HG03066 (cell line): ENCODE data around the gene FZD4.
"Not testable (repeated sequence)": the region's sequence is repeated elsewhere in the genome, so short reads cannot be mapped to it uniquely, and the experiment has no call there.

Experiments used
- ATAC-seq: cut with Tn5 transposase; IDR thresholded peaks from one replicate; pipeline ENCODE4 v1.9.1; 2021; ENCODE audit warnings: low read depth; ENCODE audit not compliant: unreplicated experiment

Gene FZD4

GRCh38 chr11:86977441-86978050 lies 22.4 kb upstream of the FZD4 start:
- no peak for ATAC-seq

- no peak for ATAC-seq
These were observed 17.5 kb upstream of the FZD4 start for GRCh38 chr11:86972734-86973133.

- no peak for ATAC-seq
These were observed 14.1 kb upstream of the FZD4 start for GRCh38 chr11:86969258-86969657.

- not testable (repeated sequence) for ATAC-seq
These were observed 12.4 kb upstream of the FZD4 start for GRCh38 chr11:86967601-86968000.

GRCh38 chr11:86957976-86958646 lies 2.9 kb upstream of the FZD4 start:
- no peak for ATAC-seq

GRCh38 chr11:86956905-86957195 lies 1.7 kb upstream of the FZD4 start:
- no peak for ATAC-seq

- ATAC-seq: peak; percentile 0
These were observed 159 bp downstream of the FZD4 start for GRCh38 chr11:86955111-86955360.

GRCh38 chr11:86954269-86955110 lies 705 bp downstream of the FZD4 start:
- peak; percentile 0 for ATAC-seq

- no peak for ATAC-seq
These were observed 2.8 kb downstream of the FZD4 start for GRCh38 chr11:86952221-86952875.

GRCh38 chr11:86951706-86952105 lies 3.5 kb downstream of the FZD4 start:
- ATAC-seq: no peak

GRCh38 chr11:86950661-86950995 lies 4.6 kb downstream of the FZD4 start:
- no peak for ATAC-seq

GRCh38 chr11:86949995-86950660 lies 5.1 kb downstream of the FZD4 start:
- no peak for ATAC-seq

GRCh38 chr11:86948733-86949132 lies 6.5 kb downstream of the FZD4 start:
- no peak for ATAC-seq

- no peak for ATAC-seq
These were observed 7.7 kb downstream of the FZD4 start for GRCh38 chr11:86947541-86947940.

- not testable (repeated sequence) for ATAC-seq
These were observed 11.7 kb downstream of the FZD4 start for GRCh38 chr11:86943505-86943904.

- no peak for ATAC-seq
These were observed 13.2 kb downstream of the FZD4 start for GRCh38 chr11:86941871-86942599.

- no peak for ATAC-seq
These were observed 13.9 kb downstream of the FZD4 start for GRCh38 chr11:86941077-86941870.

GRCh38 chr11:86940122-86940777 lies 14.9 kb downstream of the FZD4 start:
- ATAC-seq: no peak
